WI38 (cell line): ENCODE results near the gene GDE1.
A peak's percentile ranks its signal among the peaks of the same experiment; 100 is the strongest.

ENCODE experiments used
- H3K4me3 ChIP-seq: 2 replicates; pipeline ENCODE4 v1.5.1; 2011; ENCODE audit warnings: low read depth, mild to moderate bottlenecking, control low read depth, low read length
- CTCF ChIP-seq: IDR thresholded peaks from 2 replicates; pipeline ENCODE4 v1.5.1; 2012; ENCODE audit warnings: low read depth, mild to moderate bottlenecking, control low read depth, low read length

GDE1 gene

GRCh38 chr16:19532601-19533000 is 10.7 kb upstream of the GDE1 start:
- TF ChIP-seq CTCF = no peak
- no peak overlapping the region for H3K4me3 ChIP-seq

- H3K4me3 ChIP-seq = no peak overlapping the region
- TF ChIP-seq CTCF = no peak
Observed at GRCh38 chr16:19528666-19529065, 6.8 kb upstream of the GDE1 start.

GRCh38 chr16:19527161-19527560 is 5.3 kb upstream of the GDE1 start:
- H3K4me3 ChIP-seq = no peak overlapping the region
- no peak for TF ChIP-seq CTCF

- H3K4me3 ChIP-seq = peak overlapping the region; percentile 76
Observed at GRCh38 chr16:19525385-19525723, 3.5 kb upstream of the GDE1 start.

GRCh38 chr16:19524616-19525384 is 2.9 kb upstream of the GDE1 start:
- TF ChIP-seq CTCF = no peak
- H3K4me3 ChIP-seq = peak overlapping the region; percentile 76

More at GRCh38 chr16:19525385-19525723, 3.5 kb upstream of the GDE1 start:
- TF ChIP-seq CTCF = no peak

GRCh38 chr16:19524356-19524615 is 2.4 kb upstream of the GDE1 start:
- TF ChIP-seq CTCF = no peak
- peak overlapping the region; percentile 76 for H3K4me3 ChIP-seq

GRCh38 chr16:19523559-19524355 is 1.9 kb upstream of the GDE1 start, which contains the start of gene CCP110:
CCP110 (plus strand) TSS chr16:19523942; CDS start chr16:19527882, 3,940 bp downstream.
- TF ChIP-seq CTCF = no peak
- peak within 1 kb of the TSS; percentile 76 for H3K4me3 ChIP-seq
